Vagina (tissue), 2 donors: ENCODE results near the gene SPOP.

Source experiments
- POLR2A ChIP-seq, 2 donors: fragments of 450-650 bp; IDR thresholded peaks; one replicate each; pipeline ENCODE4 v1.6.1; 2017; ENCODE audit warnings: antibody characterized with exemption in 2 of 2, mild to moderate bottlenecking in 2 of 2, moderate library complexity in 2 of 2
- POLR2AphosphoS5 ChIP-seq, 2 donors: sonication (generic); formaldehyde crosslinking; IDR thresholded peaks; one replicate each; pipeline ENCODE4 v1.9.0; 2017; ENCODE audit warnings: antibody characterized with exemption in 2 of 2, mild to moderate bottlenecking in 2 of 2, low read depth in 1 of 2; ENCODE audit not compliant: insufficient read depth in 1 of 2
- TF ChIP-seq, protein P1 (sequence below), 3 experiments: fragments of 450-650 bp in 2 of 3; fragments of 200-600 bp in 1 of 3; sonication (generic) in 1 of 3; IDR thresholded peaks; one replicate each; pipeline ENCODE4 v1.5.1; 2017 to 2019; ENCODE audit warnings: antibody characterized with exemption in 3 of 3, mild to moderate bottlenecking in 2 of 3, moderate library complexity in 2 of 3

- TF ChIP-seq, protein P1, sequence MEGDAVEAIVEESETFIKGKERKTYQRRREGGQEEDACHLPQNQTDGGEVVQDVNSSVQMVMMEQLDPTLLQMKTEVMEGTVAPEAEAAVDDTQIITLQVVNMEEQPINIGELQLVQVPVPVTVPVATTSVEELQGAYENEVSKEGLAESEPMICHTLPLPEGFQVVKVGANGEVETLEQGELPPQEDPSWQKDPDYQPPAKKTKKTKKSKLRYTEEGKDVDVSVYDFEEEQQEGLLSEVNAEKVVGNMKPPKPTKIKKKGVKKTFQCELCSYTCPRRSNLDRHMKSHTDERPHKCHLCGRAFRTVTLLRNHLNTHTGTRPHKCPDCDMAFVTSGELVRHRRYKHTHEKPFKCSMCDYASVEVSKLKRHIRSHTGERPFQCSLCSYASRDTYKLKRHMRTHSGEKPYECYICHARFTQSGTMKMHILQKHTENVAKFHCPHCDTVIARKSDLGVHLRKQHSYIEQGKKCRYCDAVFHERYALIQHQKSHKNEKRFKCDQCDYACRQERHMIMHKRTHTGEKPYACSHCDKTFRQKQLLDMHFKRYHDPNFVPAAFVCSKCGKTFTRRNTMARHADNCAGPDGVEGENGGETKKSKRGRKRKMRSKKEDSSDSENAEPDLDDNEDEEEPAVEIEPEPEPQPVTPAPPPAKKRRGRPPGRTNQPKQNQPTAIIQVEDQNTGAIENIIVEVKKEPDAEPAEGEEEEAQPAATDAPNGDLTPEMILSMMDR (IDR thresholded peaks at IDR 0.05): no peak
- TF ChIP-seq POLR2AphosphoS5 (IDR thresholded peaks at IDR 0.05; ENCODE audit: insufficient read depth in 1 of 2, low read depth in 1 of 2): no peak
- TF ChIP-seq POLR2A (IDR thresholded peaks at IDR 0.05): no peak
Observed at GRCh38 chr17:49555495-49556222, 122.2 kb downstream of the SPOP start.
